Stimulated activated CD4-positive, alpha-beta T cell treated with anti-CD3 and anti-CD28 coated beads, Interleukin-2, amount 100 ng/mL, for 4 hours (primary cell): ENCODE measurements around the gene HSPA1L.
"Not testable (repeated sequence)": the region's sequence is repeated elsewhere in the genome, so short reads cannot be mapped to it uniquely, and the experiment has no call there.

Source experiments
- DNase-seq: peaks from one replicate; pipeline ENCODE4 v3.0.0-alpha.2; 2020; ENCODE audit warnings: low read depth

HSPA1L gene

DNA sequence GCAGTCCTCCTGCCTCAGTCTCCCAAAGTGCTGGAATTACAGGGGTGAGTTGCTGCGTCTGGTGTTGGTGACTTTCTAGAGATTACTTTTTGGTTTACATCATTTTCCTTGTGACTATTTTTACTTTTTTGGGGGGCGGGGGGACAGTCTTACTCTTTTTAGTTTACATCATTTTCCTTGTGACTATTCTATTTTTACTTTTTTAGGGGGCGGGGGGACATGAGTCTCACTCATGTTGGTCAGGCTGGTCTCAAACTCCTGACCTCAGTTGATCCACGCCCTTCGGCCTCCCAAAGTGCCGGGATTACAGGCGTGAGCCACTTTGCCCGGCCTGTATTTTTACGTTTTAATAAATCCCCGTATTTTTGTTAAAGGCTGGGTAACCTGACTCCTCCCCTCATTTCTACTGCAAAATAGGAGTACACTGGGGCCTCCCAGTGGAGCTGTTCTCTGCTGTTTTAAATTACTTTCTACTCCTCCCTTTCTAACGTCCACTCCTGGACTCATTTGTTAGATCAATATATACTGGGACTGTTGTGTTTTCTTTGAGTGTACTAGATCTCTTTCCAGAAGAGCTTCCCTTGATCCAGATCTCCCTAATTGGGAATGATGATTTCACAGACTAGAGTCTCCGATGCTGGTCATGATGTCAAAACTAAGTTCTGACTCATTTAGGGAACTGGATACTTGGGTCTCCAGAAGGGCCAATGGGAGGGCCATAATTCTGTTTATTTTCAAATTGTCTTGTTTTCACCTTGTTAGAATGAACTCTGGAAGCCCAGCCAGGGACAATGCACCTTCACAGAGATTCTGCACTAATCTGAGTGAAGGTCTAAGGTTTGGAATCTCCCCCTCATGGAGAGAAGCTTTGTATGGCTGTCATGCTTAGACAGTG lies 21.6 kb upstream of the HSPA1L start:
- DNase-seq, result no peak

DNA sequence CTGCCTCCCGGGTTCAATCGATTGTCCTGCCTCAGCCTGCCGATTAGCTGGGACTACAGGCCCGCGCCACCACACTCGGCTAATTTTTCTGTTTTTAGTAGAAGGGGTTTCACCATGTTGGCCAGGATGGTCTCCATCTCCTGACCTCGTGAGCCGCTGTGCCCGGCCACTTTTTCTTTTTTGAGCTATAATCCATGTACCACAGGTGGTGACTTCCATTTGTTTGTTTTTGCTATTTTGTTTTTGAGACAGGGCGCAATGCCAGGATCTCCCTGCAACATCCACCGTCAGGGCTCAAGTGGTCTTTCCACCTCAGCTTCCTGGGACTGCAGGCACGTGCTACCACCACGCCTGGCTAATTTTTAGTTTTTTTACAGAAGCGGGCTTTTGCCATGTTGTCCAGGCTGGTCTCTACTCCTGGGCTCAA lies 21.0 kb upstream of the HSPA1L start:
- no peak for DNase-seq

DNA sequence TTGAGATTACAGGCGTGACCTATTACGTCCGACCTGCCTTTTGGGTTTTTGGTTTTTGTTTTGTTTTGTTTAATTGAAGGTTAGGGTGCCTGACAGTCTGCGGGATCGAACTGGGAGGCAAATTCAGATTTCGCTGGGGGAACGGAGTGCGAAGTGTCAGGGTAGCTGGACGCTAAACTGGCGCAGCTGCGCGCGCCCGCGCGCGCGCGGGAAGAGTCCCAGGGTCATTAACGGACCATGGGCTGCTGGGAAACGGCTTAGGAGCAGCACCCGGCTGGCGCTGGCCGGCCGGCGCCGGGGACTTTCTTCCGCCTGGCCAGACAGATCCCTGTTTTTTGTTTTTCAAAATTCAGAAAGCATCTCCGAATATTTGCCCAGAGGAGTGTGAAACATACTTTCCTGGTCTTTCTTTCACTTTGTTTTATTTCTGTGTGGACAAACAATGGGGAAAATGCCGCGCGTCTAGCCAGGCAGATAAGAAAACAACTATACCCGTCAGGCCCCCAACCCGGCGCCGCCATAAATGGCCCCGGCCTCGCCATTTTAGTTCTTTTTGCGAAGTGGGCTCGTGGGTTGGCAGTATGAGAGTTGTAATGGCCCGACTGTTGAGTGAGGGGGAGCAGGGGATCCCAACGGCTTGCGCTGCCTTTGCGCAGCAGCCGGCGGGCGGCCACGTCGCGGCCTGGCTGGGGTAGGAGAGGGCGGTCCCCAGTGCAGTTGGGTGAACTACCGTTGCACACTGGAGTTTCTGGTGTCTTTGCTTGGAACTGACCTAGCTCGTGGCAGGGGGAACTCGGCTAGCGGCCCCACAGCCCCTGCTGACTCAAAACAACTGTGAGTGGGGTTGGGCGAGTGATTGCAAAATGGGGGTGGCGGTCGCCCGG lies 19.5 kb upstream of the HSPA1L start:
- peak; percentile 63 for DNase-seq

DNA sequence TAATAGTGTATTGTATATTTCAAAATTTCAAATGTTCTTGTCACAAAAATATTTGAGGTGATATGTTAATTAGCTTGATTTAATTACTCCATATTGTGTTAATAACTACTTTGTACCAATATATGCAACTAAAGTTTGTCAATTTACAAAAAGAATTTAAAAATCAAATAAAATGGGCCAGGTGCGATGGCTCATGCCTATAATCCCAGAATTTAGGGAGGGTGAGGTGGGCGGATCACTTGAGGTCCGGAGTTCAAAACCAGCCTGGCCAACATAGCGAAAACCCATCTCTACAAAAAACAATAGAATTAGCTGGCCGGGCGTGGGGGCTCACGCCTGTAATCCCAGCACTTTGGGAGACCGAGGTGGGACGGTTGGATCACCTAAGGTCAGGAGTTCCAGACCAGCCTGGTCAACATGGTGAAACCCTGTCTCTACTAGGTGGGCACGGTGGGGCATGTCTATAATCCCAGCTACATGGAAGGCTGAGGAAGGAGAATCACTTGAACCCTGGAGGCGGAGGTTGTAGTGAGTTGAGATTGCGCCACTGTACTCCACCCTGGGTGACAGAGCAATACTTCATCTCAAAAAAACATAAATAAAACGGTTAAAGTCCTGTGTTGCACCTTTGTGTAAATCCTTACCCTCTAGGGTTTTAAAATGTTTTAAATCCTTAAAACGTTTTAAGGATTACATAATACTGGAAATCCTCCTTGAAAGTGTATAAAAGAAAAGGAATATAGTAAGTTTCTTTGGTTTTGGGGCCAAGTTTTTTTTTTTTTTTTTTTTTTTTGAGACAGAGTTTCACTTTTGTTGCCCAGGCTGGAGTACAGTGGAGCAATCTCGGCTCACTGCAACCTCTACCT lies 16.5 kb upstream of the HSPA1L start:
- no peak for DNase-seq

DNA sequence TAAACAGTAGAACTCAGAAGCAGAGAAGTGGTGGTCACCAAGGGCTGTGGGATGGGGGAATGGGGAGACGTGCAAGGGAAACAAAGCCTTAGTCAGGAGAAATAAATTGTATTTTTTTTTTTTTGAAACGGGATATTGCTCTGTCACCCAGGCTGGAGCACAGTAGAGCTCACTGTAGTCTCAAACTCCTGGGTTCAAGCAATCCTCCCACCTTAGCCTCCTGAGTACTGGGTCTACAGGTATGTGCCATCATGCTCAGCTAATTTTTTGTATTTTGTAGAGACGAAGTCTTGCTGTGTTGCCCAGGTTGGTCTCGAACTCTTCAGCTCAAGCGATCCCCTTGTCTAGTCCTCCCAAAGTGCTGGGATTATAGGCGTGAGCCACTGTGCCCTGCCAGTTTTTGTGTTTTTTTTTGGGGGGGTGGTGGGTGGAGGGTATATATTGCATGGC lies 15.8 kb upstream of the HSPA1L start:
- no peak for DNase-seq

- DNase-seq, result no peak
These were observed 14.7 kb upstream of the HSPA1L start for GRCh38 chr6:31829633-31830283.

GRCh38 chr6:31827286-31828079 lies 12.4 kb upstream of the HSPA1L start, which contains the start of gene HSPA1B:
Gene HSPA1B, plus strand, starts transcription at chr6:31827738. Its CDS starts 213 bp downstream, at chr6:31827951.
- DNase-seq, result peak; percentile 85

DNA sequence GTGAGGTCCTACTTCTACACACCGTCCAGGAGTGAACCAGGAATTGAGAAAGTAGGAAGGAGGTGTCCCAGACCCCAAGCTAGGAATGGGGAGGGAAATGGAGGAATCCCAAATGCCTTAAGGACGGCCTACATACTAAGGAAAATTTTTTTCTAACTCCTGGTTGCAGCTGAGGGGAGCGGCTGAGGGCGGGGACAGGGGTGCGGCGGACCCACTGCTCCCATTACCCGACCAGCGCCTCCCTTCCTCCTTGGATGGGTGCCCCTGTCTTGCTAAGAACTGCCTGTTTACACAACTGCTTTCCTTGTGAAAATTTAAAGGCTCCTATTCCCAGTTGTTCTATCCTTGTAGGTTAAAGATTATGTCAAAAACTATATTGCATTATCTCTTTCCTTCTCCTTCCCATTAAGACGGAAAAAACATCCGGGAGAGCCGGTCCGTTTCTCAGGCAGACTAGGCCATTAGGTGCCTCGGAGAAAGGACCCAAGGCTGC lies 11.8 kb upstream of the HSPA1L start:
- DNase-seq, result no peak

DNA sequence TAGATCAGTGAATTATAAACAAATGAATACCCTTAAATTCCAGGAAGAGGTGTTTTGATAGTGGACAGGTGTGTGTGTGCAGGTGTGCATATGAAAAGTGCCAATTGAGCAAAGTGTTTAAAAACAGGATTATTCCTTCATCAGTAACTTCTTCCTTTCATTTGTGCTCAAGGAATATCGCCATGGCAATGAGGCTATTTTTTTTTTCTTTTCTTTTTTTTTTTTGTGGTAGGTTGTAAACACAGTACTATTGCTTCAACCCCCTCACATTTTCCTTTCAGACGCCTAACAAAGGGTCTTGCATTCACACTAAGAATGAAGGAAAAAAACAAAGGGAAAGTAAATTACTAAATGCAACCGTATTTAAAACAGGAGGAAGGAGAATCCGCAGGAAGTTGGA lies 10.5 kb upstream of the HSPA1L start:
- DNase-seq, result no peak

DNA sequence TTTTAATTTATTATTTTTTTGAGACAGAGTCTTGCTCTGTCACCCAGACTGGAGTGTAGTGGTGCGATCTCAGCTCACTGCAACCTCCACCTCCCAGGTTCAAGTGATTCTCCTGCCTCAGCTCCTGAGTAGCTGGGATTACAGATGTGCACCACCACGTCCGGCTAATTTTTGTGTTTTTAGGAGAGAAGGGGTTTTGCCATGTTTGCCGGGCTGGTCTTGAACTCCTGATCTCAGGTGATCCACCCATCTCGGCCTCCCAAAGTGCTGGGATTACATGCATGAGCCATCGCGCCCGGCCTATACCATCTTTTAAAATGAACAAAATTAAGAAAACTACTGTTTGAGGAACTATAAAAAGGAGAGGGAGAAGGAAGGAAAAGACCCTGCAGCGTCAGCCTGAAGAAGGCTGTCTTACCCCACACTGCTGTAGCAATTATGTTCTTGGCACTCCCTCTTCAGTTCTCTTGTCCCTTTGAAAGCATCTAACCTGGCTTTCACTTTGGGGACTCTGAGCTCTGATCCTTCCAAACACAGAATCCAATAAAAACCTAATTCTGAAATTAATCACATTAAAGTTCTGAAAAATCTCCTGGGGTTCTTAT lies 8.6 kb upstream of the HSPA1L start:
- DNase-seq, result not testable (repeated sequence)

GRCh38 chr6:31822036-31822821 lies 7.1 kb upstream of the HSPA1L start:
- peak; percentile 47 for DNase-seq

DNA sequence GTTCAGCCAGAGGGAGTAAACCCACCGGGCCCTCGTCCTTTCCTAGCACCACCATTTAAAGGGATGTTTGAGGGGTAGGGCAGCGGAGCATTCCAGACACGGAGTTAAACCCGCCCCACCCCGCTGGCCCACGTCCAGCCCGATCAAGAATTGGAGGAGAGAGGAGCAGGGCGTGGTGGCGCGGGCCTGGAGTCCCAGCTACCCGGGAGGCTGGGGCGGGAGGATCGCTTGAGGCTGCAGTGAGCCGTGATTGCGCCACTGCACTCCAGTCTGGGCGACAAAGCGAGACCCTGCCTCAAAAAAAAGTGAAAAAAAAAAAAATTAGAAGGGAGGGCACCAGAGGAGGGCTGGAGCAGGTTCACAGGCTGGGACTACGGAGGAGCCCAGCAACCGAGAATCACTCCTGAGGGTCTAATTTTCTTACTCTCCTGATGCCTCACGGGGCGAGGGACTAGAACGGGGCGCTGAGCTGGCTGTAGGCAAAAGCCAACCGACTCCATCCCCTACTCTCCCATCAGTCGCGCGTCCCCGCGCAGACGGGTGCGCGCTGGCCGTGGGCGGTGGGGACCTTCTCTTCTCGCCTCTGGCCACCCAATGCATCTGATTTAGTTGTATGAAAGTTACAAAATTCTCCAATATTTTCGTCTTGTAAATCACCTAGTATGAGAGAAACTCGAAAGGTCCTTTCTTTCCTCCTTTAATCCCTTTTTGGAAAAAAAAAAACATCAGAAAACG lies 6.4 kb upstream of the HSPA1L start:
- DNase-seq, result peak; percentile 55

GRCh38 chr6:31820399-31820798 lies 5.3 kb upstream of the HSPA1L start:
- not testable (repeated sequence) for DNase-seq

GRCh38 chr6:31819871-31820299 lies 4.8 kb upstream of the HSPA1L start:
- no peak for DNase-seq

- DNase-seq, result not testable (repeated sequence)
These were observed 2.9 kb upstream of the HSPA1L start for GRCh38 chr6:31817929-31818511.

DNA sequence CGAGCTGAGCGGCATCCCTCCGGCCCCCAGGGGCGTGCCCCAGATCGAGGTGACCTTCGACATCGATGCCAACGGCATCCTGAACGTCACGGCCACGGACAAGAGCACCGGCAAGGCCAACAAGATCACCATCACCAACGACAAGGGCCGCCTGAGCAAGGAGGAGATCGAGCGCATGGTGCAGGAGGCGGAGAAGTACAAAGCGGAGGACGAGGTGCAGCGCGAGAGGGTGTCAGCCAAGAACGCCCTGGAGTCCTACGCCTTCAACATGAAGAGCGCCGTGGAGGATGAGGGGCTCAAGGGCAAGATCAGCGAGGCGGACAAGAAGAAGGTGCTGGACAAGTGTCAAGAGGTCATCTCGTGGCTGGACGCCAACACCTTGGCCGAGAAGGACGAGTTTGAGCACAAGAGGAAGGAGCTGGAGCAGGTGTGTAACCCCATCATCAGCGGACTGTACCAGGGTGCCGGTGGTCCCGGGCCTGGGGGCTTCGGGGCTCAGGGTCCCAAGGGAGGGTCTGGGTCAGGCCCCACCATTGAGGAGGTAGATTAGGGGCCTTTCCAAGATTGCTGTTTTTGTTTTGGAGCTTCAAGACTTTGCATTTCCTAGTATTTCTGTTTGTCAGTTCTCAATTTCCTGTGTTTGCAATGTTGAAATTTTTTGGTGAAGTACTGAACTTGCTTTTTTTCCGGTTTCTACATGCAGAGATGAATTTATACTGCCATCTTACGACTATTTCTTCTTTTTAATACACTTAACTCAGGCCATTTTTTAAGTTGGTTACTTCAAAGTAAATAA lies 2.2 kb upstream of the HSPA1L start:
- not testable (repeated sequence) for DNase-seq

DNA sequence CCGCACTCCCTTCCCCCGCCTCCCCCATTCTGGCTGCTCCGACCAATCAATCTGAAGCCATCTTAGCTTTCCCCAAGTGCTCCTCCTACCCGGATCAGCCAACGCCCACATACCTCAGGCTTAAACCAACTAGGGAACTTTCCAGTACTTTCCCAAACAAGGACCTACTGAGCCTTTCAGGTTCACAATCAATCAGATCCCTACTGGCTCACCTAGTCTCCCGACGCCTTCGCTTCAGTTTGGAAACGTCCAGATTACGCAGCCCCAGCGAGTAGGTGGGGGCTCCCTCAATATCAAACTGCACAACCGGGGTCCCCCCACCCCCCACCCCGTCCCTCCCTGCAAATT lies 432 bp downstream of the HSPA1L start:
- peak; percentile 48 for DNase-seq
